Suppressor macrophage (primary cell): ENCODE measurements around the gene DLST.
A peak's percentile ranks its signal among the peaks of the same experiment; 100 is the strongest.

Experiments used
- DNase-seq, 4 experiments: peaks; one replicate each; pipeline ENCODE4 v3.0.0-alpha.2; 2020 to 2022

DLST gene

GRCh38 chr14:74860899-74861733 lies 20.6 kb upstream of the DLST start:
- DNase-seq: peak; percentile 87 to 95 (median 94)

GRCh38 chr14:74861734-74862090 lies 20.0 kb upstream of the DLST start:
- DNase-seq: no peak

GRCh38 chr14:74863274-74863673 lies 18.4 kb upstream of the DLST start:
- DNase-seq: peak; percentile 90 to 96 (median 95)

- DNase-seq: peak; percentile 38 to 70 (median 56)
Measured at GRCh38 chr14:74864198-74864597, 17.5 kb upstream of the DLST start.

- DNase-seq: no peak
Measured at GRCh38 chr14:74865156-74865555, 16.6 kb upstream of the DLST start.

- no peak for DNase-seq
Measured at GRCh38 chr14:74866708-74867389, 14.9 kb upstream of the DLST start.

- peak; percentile 51 to 74 (median 62) for DNase-seq
Measured at GRCh38 chr14:74867673-74868072, 14.0 kb upstream of the DLST start.

- no peak for DNase-seq
Measured at GRCh38 chr14:74868739-74869138, 13.0 kb upstream of the DLST start.

GRCh38 chr14:74871819-74872218 lies 9.9 kb upstream of the DLST start:
- no peak for DNase-seq

- DNase-seq: no peak
Measured at GRCh38 chr14:74875204-74875603, 6.5 kb upstream of the DLST start.

GRCh38 chr14:74875941-74876913 lies 5.5 kb upstream of the DLST start, which contains the start of gene PROX2:
PROX2 (minus strand) TSS chr14:74876145; CDS start chr14:74863834, 12,311 bp downstream.
- peak; percentile 49 to 64 (median 60) for DNase-seq

- DNase-seq: no peak
Measured at GRCh38 chr14:74879427-74880182, 2.1 kb upstream of the DLST start.

GRCh38 chr14:74882103-74882920 lies 596 bp downstream of the DLST start:
- DNase-seq: peak; percentile 56 to 75 (median 62)

- no peak for DNase-seq
Measured at GRCh38 chr14:74886001-74886400, 4.3 kb downstream of the DLST start.

- no peak for DNase-seq
Measured at GRCh38 chr14:74888164-74889158, 6.7 kb downstream of the DLST start.

- no peak for DNase-seq
Measured at GRCh38 chr14:74890262-74890661, 8.5 kb downstream of the DLST start.

GRCh38 chr14:74891870-74892269 lies 10.2 kb downstream of the DLST start:
- DNase-seq: peak; percentile 40 to 77 (median 58)

- DNase-seq: peak; percentile 52 to 77 (median 64)
Measured at GRCh38 chr14:74892745-74893144, 11.0 kb downstream of the DLST start.

GRCh38 chr14:74893614-74894091 lies 11.9 kb downstream of the DLST start:
- DNase-seq: peak; percentile 57 to 85 (median 69)
